Measurements from ENCODE around the gene PRSS23. TPM values are rescaled to one million over a fixed set of nuclear protein-coding genes. Genes with fewer than 3 reads are reported as not detected.

Gene PRSS23
- total RNA-seq, 4 donors from 2014 or later, result 28.8 to 126 (median 106) TPM

DNA sequence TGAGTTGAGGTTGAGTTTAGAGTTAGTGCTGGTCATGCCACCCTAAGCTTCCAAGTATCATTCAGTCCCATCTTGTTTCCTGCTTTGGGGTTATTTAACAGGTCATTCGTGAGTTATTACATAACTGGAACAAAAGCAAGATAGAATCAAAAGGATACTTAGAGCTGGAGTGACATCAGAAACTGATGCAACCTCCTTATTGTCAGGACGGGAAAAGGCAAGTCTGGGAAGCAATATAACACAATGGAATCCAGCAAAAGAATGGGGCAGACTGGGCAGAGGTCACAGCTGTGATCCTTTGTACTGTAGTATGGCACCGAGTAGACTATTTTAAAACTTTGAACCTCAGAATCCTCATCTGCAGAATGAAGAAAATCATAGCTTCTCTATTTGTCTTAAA lies 4.4 kb upstream of the PRSS23 start:
- Histone ChIP-seq H3K36me3 (no peaks in the 10 kb centered on the region), H3K4me1 (no peaks in the 10 kb centered on the region), H3K27ac (no peak overlapping the region), H3K9me3 (no peaks in the 10 kb centered on the region), H3K27me3 (no peaks in the 10 kb centered on the region), H3K4me3 (no peak overlapping the region)
- no peak for TF ChIP-seq CTCF (IDR thresholded peaks at IDR 0.05)
- TF ChIP-seq POLR2A (IDR thresholded peaks at IDR 0.05), result no peak
- intact Hi-C loops (cut with DNase I; ENCODE audit: low total_unique reads), result loop anchor here (10.0 kb wide), 1 partner anchor 111 kb away; no protein-coding TSS in a partner anchor
- no peak for DNase-seq

- intact Hi-C loops (cut with DNase I; ENCODE audit: low total_unique reads), result loop anchor here (10.0 kb wide), 1 partner anchor 112 kb away; no protein-coding TSS in a partner anchor
- H3K27me3 ChIP-seq, result no peaks in the 10 kb centered on the region
- TF ChIP-seq POLR2A (IDR thresholded peaks at IDR 0.05), result no peak
- no peak for TF ChIP-seq CTCF (IDR thresholded peaks at IDR 0.05)
Observed at GRCh38 chr11:86797133-86797532, 3.2 kb upstream of the PRSS23 start.

DNA sequence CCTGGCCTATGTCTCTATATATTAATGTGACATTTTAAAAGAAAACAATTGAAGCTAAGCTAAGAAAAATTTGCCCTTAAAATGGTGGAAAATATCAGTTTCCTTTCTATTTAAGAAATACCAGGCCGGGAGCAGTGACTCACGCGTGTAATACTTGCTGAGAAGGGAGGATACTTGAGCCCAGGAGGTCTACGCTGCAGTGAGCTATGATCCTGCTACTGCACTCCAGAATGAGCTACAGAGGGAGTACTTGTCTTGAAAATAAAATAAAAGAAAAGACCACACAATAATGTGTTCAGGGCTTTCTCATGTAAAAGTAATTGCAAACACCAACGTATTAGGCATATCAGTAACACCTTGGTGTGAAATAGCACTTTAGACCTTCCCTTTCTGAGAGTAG lies 1.4 kb upstream of the PRSS23 start:
- peak overlapping the region; percentile 91 to 94 for H3K27ac ChIP-seq
- H3K36me3 ChIP-seq, result no peaks in the 10 kb centered on the region
- H3K9me3 ChIP-seq, result no peaks in the 10 kb centered on the region
- no peak overlapping the region for H3K4me3 ChIP-seq
- DNase-seq, result peak; percentile 38 to 68
- H3K4me1 ChIP-seq, result peaks cover 0 to 4% of the 10 kb centered on the region in 2 donors
- H3K27me3 ChIP-seq, result no peaks in the 10 kb centered on the region
- intact Hi-C loops (cut with DNase I; ENCODE audit: low total_unique reads), result loop anchor here (10.0 kb wide), 1 partner anchor 114 kb away; no protein-coding TSS in a partner anchor
- TF ChIP-seq CTCF (IDR thresholded peaks at IDR 0.05) (no peak), POLR2A (IDR thresholded peaks at IDR 0.05) (no peak)

More at GRCh38 chr11:86797133-86797532, 3.2 kb upstream of the PRSS23 start:
- H3K36me3 ChIP-seq, result no peaks in the 10 kb centered on the region
- no peak for DNase-seq
- H3K9me3 ChIP-seq, result no peaks in the 10 kb centered on the region
- no peaks in the 10 kb centered on the region for H3K4me1 ChIP-seq
- no peak overlapping the region for H3K27ac ChIP-seq
- no peak overlapping the region for H3K4me3 ChIP-seq

- TF ChIP-seq POLR2A (IDR thresholded peaks at IDR 0.05) (no peak), CTCF (IDR thresholded peaks at IDR 0.05) (no peak)
- Histone ChIP-seq H3K36me3 (no peaks in the 10 kb centered on the region), H3K9me3 (no peaks in the 10 kb centered on the region), H3K27me3 (no peaks in the 10 kb centered on the region), H3K27ac (peak overlapping the region; percentile 91 to 94), H3K4me1 (peaks cover 0 to 4% of the 10 kb centered on the region in 2 donors), H3K4me3 (peak overlapping the region; percentile 60 to 89)
- intact Hi-C loops (cut with DNase I; ENCODE audit: low total_unique reads), result loop anchor here (10.0 kb wide), 2 partner anchors 115 to 195 kb away; no protein-coding TSS in a partner anchor
- peak in 1 of 2 donors; percentile 49 for DNase-seq
Observed at GRCh38 chr11:86799680-86800075, 664 bp upstream of the PRSS23 start.

DNA sequence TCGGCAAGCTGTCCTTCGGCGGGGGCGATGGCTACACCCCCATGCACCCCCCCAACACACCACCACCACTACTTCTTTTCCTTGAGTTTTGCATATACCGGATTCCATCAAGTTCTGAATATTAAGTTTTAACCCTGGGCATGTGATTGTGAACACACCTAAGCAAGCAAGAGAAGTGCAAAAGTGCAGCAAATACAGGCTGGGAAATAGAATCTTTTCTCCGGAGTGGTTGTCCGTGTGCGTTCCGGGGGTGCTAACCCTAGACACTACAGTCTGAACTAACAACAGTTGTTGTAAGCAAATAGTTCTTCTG lies 574 bp downstream of the PRSS23 start:
- H3K4me1 ChIP-seq, result peaks cover 0 to 14% of the 10 kb centered on the region in 2 donors
- intact Hi-C loops (cut with DNase I; ENCODE audit: low total_unique reads), result loop anchor here (10.0 kb wide), 1 partner anchor 196 kb away; no protein-coding TSS in a partner anchor
- H3K36me3 ChIP-seq, result no peaks in the 10 kb centered on the region
- H3K27ac ChIP-seq, result peak overlapping the region; percentile 91 to 94
- H3K9me3 ChIP-seq, result no peaks in the 10 kb centered on the region
- H3K4me3 ChIP-seq, result peak overlapping the region; percentile 60 to 89
- no peak for DNase-seq
- no peaks in the 10 kb centered on the region for H3K27me3 ChIP-seq
- TF ChIP-seq CTCF (IDR thresholded peaks at IDR 0.05), result no peak
- TF ChIP-seq POLR2A (IDR thresholded peaks at IDR 0.05), result no peak
